Ovary (tissue), 3 donors: Measurements from ENCODE around the gene BID.

Source experiments
- CTCF ChIP-seq, 3 donors: fragments of 450-650 bp in 2 of 3; fragments of 200-600 bp in 1 of 3; IDR thresholded peaks; one replicate each; pipeline versions ENCODE4 v1.5.1 to v1.8.0; 2016 to 2022; ENCODE audit warnings: antibody characterized with exemption in 3 of 3, mild to moderate bottlenecking in 1 of 3
- EP300 ChIP-seq: sonication (generic); formaldehyde crosslinking; IDR thresholded peaks from one replicate; pipeline ENCODE4 v1.6.1; 2017; ENCODE audit warnings: antibody characterized with exemption
- POLR2A ChIP-seq: fragments of 450-650 bp; IDR thresholded peaks from one replicate; pipeline ENCODE4 v1.6.1; 2017; ENCODE audit warnings: antibody characterized with exemption, mild to moderate bottlenecking, moderate library complexity
- donor health status: DM: no; HTN: no; CAD: no.

GRCh38 chr22:17779286-17780115, 5.2 kb upstream of the BID start:
- no peak for TF ChIP-seq CTCF (IDR thresholded peaks at IDR 0.05)
- no peak for TF ChIP-seq POLR2A
- no peak for TF ChIP-seq EP300
